Epidermal melanocyte (primary cell): ENCODE measurements around the gene ZC3H7A.
A peak's percentile ranks its signal among the peaks of the same experiment; 100 is the strongest.

Experiments used
- DNase-seq: peaks from one replicate; pipeline ENCODE4 v3.0.0; 2011; ENCODE audit warnings: low spot score; ENCODE audit not compliant: insufficient read length

ZC3H7A gene

DNA sequence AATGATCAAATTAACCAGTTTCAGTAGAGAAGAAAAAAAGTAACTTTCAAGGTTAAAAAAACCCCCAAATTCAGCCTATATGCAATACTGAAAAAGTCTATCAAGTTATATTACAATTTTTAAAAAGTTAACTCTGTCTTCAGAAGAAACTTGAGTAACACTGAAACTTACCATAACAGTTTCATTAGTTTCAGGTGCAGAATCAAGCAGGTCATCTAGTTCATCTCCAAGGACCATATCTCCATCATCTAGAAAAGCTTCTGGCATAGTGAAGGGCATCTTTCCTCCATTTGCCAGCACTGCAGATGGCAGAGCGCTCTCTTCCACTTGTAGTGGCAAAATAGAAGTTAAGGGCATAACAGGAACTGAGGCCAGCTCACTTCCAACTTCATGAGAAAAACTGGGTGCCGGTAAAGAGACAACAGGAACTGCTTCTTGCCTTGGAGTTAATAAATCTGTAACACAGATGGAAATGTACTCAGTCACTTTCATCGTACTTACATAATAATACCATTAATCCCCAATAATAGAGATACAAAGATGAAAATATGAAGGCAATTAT lies 22.9 kb downstream of the ZC3H7A start:
- DNase-seq: no peak

DNA sequence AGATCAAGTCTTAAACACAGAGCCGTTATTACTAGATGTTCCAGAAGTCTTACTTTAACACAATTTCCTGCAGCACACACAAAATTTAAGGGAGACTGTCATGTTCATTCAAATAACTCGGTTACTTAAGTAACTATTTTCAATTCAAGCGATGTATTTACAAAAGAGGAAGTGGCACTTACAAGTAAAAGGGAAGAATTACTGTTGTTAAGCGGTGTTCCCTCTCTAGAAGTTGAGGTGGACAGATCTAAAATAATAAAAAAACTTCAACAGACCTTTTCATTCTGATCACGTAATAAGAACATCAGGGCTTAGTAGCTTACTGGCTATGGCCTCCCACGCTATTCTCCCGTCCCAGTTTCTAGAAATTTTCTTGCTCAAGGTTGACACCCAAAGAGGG lies 28.2 kb downstream of the ZC3H7A start:
- DNase-seq: no peak

DNA sequence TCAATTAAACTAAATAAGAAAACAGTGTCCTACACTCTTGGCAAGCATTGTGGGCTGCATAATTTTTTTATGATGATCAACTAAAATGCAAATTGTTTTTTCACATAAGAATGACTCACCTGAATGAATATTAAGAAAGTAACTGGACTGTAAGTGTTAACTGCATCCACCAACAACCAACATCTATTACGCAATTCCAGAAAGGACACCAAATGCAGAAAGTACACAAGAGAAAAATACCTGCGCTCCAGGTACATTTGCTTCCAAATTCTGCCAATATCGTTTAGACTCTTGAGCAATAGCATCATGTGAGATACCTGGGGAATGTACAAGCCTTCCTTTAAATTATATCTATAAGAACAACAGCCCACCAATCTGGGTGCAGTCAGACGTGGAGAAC lies 34.6 kb downstream of the ZC3H7A start:
- no peak for DNase-seq

DNA sequence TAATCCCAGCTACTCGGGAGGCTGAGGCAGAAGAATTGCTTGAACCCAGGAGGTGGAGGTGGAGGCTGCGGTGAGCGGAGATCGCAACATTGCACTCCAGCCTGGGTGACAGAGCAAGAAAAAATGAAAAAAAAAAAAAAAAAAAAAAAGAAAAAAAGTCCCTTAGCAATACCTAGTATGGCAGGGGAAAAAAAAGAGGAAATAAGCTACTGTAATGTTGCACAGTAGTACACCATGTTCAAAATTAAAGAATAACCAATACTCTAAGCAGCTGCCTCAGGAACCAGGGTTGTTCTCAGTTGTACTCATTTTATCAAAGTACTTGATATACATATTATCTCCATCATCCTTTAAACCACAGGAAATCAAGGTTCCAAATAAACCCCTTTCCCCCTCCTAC lies 37.1 kb downstream of the ZC3H7A start:
- DNase-seq: no peak

DNA sequence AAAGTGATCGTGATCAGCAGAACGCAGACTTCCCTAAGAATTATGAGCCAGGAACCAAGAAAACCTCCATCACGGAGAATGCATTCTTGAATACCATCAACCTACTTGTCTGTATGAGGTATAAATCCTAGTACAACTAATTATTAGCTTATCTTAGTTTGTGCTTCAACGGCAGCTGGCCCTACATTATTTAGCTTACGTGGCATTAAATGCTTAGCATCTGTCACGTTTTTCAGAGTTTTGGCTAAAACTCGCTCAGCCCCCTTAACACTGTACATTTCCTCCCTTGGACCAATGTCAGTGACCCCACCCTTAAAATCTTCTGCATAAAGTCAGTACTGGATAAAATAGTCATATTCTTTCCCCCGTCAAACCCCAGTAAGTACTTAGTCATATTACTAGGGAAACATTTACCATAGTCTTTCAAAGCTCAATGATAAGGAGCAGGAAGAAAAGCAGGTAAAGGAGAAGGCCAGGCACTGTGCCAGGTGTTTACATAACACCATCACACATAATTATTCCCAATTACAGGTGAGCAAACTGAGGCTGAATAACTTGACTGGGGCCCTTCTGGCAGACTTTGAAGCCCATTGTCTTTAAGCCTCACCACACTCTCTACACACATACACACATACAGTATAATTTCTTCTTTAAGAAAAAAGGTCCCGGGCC lies 37.8 kb downstream of the ZC3H7A start:
- no peak for DNase-seq

DNA sequence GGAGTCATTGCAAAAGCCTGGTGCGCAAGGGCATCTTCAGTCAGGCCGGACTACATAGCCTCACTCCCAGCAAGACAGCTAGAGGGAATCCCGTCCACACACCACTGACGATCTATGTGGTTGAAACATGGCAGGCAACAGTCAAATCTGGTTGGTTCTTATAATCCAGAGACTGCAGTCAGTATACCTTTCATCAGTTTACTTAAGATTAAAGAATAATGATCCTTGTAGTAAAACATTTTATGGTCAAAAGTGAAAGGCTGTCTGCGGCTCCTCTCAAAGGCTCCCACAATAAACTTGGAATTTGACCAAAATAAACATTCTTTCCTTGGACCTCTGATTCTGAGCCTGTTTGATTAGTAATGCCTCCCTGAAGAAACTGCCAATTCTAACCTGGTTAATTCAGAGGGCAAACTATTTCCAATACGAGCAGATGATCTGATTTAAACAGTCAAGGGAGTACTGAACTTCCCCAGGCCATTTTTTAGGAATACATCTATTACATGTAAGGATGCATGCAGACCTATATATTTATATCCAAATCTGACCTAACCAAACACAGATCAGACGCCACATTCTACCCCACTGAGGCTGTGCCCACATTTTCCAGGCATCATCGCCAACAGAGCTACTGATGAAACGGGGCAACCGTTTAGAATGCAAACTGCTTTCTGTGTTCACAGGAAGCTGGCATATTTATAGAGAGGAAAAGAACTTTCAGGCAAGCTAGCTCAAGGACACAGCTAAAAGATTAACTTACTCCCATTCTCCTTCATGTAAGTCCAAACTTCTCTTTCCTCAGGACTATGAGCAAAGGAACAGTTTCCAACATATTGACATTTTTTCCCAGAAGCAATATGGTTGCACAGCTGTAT lies 39.1 kb downstream of the ZC3H7A start:
- DNase-seq: no peak

DNA sequence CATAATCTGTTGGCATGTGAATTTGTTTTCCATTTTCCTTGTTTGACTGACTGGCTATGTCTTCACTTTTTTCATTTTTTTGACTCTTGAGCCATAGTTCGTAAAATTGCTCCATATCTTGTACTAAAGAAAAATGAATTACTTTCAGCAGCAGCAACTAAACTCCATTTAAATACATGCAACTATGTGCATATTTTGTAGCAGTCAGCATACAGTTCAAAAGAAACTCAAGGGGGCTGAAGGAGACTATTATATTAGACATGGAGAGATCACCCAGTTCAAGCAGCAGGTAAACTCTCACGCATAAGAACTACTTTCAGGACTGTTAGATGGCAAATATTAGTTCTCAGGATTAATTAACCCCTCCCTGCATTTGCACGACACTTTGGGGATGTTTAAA lies 40.8 kb downstream of the ZC3H7A start:
- DNase-seq: no peak

DNA sequence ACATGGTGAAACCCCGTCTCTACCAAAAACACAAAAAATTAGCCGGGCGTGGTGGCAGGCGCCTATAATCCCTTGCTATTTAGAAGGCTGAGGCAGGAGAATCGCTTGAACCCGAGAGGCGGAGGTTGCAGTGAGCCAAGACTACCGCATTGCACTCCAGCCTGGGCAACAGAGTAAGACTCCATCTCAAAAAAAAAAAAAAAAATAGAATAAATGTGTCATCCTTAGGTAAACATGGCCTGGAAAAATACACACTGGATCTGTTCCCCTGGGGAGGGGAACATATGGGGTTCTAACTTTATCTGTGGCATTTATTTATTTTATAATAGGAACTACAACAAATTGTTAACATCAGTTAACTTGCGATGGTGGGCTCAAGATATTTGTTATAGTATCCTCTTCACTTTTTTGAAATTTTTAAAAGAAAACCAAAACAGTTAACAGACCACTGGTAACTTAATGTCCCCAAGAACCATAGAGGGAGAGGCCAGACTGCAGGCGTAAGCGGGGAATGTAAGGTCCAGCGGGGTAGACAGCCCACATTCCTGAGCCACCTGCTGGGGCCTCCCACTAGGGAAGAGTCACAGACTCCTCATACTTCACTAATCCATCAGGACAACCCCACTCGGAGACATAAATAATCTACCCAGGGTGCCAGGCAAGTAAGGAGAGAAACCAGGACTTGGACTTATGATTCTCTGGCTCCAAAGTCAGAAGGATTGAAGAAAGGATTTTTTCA lies 41.9 kb downstream of the ZC3H7A start:
- DNase-seq: no peak

DNA sequence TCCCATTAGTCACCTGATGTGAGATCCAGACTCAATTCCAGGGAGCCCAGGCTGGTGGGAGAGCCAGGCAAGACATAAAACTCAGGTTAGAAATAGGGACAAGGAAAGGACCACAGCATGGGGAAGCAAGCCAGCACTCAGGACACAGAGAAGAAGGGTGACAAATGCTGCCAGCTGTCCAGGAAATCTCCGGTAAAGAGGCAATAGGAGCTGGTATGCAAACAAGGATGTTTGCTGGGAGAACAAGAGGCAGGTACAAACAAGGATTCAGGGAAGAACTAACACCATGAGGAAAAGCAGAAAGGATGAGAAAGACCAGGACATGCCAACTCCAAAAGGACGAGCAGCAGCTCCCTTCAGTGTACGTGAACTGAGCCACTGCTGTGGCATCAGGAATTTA lies 44.2 kb downstream of the ZC3H7A start:
- DNase-seq: no peak

DNA sequence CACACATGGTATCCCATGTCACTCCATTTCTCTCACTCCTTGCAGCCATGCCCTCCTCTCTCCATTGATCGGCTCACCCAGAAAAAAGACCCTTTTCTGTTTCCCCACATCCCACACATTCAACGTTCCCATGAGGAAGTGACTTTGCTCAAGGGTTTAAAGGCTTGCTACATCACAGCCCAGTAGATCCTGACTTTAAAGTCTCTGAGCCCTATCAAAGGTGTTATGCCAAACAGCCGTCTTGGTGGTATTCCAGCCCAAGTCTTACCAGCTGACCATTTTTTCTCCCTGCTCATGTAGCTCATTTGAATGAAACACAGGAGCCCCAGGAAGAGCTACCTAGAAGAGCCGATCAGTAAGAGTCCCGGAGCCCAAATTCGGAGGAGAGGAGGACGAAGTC lies 47.0 kb downstream of the ZC3H7A start:
- no peak for DNase-seq

DNA sequence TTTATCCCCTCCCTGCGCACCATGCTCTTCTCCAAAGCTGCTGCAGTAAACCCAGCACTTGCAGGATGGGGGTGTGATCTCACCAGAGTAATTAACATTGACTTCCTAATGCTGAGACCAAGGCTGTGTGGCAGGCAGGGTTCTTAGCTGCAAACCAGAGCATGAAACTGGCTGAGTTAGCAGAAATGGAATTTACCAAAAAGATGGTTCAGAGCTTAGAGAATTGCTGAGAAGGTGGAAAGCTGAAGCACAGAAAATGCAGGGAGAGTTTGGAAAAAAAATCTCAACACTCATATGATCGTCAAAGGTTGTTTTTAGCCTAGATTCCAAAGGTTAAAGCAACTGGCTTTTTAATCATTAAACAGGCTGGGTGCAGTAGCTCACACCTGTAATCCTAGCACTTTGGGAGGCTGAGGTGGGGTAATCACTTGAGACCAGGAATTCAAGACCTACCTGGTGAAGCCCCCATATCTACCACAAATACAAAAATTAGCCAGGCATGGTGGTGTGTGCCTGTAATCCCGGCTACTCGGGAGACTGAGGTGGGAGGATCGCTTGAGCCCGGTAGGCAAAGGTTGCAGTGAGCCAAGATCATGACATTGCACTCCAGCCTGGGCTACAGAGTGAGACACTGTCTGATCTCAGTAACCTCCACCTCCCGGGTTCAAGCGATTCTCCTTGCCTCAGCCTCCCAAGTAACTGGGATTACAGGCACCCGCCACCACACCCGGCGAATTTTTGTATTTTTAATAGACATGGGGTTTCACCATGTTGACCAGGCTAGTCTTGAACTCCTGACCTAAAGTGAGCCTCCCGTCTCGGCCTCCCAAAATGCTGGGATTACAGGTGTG lies 48.4 kb downstream of the ZC3H7A start:
- DNase-seq: no peak

DNA sequence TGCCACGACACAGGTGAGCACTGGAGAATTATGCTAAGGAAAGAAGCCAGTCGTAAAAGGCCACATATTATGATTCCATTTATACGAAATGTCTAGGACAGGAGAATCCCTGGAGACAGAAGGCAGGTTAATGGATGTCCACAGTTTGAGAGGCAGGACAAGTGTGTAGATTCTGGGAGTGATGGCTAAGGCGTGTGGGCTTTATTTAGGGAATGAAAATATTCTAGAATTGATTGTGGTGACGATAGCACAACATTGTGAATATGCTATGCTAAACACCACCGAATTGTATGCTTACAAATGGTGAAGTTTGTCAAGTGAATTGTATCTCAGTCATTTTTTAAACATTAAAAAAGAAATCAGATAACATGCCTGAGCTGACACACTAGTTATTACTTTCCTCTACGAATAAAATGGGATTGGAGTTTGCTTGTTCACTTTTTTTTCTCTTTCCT lies 49.1 kb downstream of the ZC3H7A start:
- DNase-seq: no peak

DNA sequence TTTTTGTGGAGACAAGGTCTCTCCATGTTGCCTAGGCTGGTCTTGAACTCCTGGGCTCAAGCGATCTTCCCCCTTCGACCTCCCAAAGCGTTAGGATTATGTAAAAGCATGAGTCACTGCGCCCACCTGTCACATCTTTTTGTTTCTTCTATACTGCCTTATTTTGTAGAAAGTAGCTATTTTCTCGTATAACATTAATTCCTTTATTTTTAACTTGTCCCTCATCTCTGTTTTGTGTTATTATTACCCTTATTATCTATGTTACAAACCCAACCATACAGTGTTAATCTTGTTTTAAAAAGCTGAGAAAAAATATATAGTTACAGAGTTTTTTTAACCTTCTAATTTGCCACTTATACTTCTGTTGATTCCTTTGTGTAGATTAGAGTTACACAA lies 53.0 kb downstream of the ZC3H7A start:
- no peak for DNase-seq

DNA sequence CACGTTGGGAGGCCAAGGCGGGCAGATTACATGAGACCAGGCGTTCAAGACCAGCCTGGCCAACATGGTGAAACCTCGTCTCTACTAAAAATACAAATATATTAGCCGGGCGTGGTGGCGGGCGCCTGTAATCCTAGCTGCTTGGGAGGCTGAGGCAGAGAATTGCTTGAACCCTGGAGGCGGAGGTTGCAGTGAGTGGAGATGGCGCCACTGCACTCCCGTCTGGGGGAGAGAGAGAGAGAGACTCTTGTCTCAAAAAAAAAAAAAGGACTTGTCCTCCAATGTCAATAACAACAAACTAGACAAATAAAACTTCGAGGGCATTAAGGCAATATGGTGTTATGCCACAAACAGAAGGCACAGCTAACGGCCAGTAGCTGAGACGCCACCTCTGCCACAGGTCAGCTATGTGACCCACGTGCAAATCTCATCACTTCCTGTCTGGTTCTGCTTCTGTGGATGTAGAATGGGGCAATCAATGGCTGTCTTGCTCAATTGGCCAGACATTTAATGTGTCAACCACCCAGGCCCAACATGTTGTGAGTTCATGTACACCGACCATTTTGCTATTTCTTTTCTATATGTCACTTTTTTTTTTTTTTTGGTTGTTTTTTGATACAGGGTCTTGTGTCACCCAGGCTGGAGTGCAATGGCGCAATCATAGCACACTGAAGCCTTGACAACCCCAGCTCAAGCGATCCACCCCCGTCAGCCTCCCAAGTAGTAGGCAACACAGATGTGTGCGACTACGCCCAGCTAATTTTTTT lies 53.6 kb downstream of the ZC3H7A start:
- DNase-seq: no peak

DNA sequence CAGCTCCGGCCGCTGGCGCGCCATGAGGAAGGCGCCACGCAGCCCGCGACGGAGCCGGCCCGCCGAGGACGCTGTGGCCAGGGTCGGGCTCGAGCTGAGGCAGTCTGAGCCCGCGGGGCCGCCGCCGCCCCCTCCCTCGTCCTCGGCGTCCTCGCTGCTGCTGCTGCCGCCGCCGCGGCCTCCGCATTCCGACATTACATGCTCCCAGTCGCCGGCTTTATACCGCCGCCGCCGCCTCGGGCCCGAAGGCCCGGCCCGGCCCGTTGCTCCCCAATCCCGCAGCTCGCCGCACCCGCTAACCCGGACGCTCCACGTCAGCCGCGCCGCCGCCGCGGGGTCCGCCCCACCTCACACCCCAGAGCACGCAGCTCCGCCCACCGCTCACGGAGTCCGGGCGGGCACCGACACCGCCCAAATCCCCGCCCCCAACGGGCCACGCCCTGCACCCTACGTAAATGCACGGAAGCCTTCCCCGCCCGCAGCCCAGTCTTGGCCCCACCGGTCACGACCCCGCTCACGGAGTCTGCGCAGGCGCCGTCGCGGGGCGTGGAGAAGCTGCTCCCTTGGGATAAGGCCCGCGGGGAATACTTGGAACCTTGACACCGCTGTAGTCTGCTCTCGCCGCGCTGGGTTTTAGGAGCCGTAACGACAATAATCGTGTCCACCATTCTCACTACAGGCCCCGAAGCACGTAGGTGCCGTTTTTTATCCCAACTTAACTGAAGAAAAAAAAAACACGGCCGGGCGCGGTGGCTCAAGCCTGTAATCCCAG lies 54.3 kb downstream of the ZC3H7A start, which contains the start of gene TXNDC11:
TXNDC11 (minus strand) TSS at position 322 of the 772 bp plus-strand sequence; CDS start at position 195, 127 bp downstream.
- peak; percentile 75 for DNase-seq

DNA sequence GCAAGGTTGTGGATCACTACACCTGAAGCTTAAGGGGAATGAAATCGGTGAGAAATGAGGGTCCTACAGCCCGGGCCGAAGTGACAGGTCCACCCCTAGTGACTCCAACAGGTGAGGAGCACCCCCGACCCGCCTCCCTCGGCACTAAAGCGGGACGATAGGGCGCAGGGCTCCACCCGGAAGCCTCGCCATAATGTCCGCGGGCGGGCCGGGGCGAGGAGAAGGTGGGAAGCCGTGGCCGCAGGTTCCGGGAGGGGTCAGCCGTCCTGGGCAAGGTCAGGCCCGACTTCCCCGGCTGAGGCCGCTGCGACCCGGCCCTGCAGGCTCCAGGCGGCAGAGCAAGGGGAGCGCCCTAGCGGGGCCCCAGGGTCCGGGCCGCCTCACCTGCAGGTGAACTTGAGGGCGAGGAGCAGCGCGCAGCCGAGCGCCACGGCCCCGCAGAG lies 54.9 kb downstream of the ZC3H7A start:
- no peak for DNase-seq

DNA sequence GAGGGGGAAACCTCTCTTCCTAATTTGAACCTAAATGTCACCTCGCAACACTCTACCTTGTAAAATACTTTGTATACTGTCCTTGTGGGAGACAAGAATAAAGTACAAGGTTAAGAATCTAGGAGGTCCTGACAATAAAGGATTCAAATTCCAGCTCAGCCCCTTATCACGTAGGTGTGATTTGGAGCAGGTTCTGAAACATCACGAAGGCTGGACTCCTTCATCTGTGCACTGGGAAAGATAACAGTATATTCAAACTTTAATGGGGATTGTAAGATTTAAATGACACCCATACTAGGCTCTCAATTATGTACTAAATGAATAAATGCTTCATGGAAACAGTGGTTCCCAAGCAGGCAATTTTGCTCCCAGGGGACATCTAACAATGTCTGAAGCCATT lies 56.5 kb downstream of the ZC3H7A start:
- no peak for DNase-seq

DNA sequence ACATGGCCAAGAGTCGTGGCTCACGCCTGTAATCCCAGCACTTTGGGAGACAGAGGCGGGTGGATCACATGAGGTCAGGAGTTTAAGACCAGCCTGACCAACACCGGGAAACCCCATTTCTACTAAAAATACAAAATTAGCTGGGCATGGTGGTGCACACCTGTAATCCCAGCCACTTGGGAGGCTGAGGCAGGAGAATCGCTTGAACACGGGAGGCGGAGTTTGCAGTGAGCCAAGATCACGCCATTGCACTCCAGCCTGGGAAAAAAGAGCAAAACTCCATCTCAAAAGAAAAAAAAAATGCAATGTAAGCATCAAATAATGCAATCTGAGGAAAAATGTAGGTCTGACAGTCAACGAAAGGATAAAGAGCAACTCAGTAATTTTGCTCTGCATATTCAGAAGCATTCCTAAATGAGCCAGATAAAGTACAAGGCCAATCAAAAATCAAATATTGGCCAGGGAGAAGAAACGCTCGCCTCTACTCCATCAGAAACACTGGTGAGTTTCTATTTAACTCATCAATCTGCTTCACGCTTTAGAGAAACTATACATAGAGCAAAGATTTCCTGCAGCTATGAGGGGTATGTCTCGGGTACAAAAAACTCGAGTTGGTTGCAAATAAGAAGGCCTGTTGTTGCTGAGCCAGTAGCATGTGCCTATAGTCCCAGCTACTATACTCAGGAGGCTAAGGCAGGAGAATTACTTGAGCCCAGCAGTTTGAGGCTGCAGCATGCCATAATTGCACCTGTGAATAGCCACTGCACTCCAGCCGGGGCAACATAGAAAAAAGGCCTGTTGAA lies 58.1 kb downstream of the ZC3H7A start:
- no peak for DNase-seq
